DMS 273 treated with DMSO at 0.1 percent for 48 hours (cell line): Measurements from ENCODE around the gene CBX2.
"Not testable (repeated sequence)": the region's sequence is repeated elsewhere in the genome, so short reads cannot be mapped to it uniquely, and the experiment has no call there.

Source experiments
- DNase-seq: peaks from one replicate; lab custom pipeline; 2025; lab: John Stamatoyannopoulos, UW

CBX2 gene

DNA sequence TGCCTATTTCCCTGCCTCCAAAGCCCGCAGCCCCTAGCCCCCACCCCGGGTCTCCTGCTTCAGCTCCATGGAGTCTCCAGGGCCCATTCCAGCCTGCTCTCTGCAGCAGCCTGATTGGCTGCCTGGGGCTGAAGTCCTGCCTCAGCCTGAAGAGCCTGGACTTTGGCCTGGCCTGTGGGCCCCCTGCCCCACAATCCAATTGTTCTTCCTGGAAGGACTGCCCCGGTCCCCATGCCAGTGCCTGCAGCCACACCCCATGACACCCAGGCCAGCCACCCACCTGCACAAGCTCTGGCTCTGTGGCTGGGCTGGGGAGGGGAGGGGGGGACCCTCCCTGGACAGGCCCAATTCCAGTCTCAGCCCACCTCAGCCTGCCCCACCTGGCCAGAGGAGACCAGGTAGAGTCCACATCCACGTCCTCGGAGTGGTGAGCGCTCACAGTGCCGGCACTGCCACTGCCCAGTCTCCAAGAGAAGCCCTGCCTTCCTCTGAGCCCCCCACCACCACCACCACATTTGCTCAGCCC is 34.9 kb upstream of the CBX2 start:
- DNase-seq: no peak

- DNase-seq: no peak
Observed at GRCh38 chr17:79743614-79744013, 34.3 kb upstream of the CBX2 start.

DNA sequence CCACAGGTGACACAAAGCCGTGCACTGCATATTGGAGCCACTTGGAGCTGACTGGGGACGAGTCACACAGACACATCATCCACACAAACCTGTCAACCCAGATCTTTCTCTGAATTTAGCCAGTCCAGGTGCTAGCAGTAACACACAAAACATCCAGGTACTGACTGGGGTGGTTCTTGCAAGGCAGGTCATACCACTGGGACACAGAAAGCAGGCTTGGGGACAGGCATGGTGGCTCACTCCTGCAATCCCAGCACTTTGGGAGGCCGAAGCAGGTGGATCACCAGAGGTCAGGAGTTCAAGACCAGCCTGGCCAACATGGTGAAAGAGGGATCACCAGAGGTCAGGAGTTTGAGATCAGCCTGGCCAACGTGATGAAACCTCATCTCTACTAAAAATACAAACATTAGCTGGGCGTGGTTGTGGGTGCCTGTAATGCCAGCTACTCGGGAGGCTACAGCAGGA is 32.3 kb upstream of the CBX2 start:
- DNase-seq: no peak

GRCh38 chr17:79746889-79747507 is 30.9 kb upstream of the CBX2 start:
- DNase-seq: no peak

- no peak for DNase-seq
Observed at GRCh38 chr17:79747508-79748294, 30.2 kb upstream of the CBX2 start.

DNA sequence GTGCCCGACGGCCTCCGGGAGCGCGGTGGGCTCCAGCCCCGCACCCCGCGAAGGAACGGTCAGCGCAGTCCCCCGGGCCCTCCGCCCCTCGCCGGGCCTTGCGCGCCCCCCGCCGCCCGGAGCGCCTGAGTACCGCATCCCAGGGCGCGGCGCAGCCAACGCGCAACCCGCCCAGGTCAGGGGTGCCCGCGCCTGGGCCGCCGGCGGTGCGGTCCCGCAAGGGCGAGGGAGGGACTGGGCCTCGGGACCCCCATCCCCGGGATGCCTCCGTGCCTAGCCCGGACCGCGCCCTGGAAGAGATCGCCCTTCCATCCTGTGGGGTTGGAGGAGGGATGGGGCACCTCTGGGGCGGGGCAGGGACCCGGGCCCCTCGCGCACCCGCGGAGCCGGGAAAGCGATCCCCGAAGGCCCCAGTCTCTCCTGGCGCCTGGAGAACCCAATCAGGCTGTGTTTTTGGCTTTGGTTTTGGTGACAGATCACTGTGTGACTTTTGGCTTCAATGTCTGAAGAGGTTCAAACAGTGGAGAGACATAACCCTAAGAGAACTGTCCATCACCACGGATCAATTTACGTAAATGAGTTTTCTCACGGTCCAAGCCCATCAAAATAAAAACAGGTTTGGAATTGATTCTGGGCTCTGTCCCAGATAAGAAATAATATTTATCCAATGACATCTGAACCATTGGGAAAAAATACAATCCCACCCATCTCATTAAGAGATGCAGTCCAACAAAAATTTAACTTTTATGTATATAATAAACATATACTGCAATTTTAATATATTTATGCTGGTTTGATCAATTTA is 29.5 kb upstream of the CBX2 start:
- no peak for DNase-seq

DNA sequence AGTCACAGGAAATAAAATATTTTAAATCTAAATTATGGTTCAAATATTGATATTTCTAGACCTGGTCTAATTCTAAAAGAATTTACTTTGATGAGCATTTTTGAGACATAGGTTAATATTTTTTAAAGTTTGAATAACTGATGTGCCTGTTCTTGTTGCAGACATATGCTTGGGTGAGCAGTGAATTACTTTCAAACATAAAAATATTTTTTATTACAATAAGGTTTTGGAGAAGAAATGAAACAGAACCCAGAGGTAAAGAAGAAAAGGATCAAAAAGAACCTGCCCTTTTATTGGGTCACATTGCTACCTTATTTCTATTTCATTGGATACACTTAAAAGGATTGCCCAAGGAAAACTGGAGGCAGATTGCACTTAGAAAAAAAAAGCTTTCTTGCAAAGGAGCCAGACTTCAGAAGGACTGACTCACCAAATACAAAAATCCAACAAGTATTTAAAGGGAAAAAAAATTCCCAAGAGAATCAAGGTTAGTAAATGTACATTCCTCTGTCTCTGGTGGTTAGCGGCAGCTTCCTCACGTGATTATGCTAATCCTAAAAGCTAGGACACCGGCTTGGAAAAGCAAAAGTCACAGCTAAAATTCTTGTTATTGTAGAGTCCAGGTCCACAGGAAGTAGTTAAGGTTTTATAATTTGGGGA is 28.7 kb upstream of the CBX2 start:
- DNase-seq: peak; percentile 47

GRCh38 chr17:79749958-79750357 is 28.0 kb upstream of the CBX2 start:
- DNase-seq: no peak

GRCh38 chr17:79750650-79751545 is 27.1 kb upstream of the CBX2 start:
- no peak for DNase-seq

- no peak for DNase-seq
Observed at GRCh38 chr17:79752175-79752574, 25.8 kb upstream of the CBX2 start.

- DNase-seq: no peak
Observed at GRCh38 chr17:79754370-79754769, 23.6 kb upstream of the CBX2 start.

- DNase-seq: not testable (repeated sequence)
Observed at GRCh38 chr17:79754903-79755302, 23.0 kb upstream of the CBX2 start.

GRCh38 chr17:79755591-79755990 is 22.4 kb upstream of the CBX2 start:
- no peak for DNase-seq

- DNase-seq: no peak
Observed at GRCh38 chr17:79757140-79757745, 20.7 kb upstream of the CBX2 start.

DNA sequence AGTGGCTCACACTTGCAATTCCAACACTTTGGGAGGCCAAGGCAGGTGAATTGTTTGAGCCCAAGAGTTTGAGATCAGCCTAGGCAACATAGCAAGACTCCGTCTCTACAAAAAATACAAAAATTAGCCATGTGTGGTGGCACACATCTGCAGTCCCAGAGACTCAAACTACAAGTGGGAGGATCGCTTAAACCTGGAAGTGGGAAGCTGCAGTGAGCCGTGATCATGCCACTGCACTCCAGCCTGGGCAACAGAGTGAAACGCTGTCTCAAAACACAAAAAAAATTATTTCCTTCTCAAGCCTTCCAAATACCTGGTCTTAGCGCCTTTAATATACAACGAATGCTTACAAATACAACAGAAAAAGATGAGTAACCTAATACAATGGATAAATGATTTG is 19.7 kb upstream of the CBX2 start:
- no peak for DNase-seq

DNA sequence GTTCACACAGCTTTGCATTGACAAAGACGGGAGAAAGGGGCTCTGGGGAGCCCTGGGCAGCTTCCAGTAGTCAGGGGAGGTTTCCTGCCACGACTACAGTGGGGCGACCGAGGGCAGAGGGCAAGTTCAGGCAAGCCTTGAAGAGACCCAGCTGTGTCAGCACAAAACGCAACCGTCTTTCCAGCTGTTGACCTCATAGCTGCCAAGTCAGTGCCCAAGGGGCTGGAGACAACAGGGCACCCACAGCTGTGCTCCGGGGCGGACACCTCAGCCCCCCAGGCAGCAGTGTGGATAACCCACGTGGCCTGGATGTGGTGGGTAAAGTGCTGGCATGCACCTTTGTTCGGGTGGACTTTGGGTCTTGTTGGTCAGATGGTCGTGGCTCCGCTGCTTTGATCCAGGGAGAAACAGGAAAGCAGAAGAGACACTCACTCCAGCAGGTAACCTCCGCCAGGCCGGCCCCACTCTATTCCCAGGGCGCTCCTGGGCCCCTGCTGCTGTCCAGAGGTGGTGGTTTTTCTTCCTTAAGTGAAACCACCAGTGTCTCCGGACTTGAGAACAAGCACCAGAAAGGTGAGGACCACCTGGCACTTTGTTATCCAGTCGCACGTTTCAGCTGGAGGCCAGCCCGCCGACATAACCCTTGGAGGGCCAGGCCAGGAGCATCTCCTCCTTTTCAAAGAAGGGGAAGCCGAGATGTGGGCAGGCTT is 17.6 kb upstream of the CBX2 start:
- peak; percentile 8 for DNase-seq

- no peak for DNase-seq
Observed at GRCh38 chr17:79761894-79762589, 15.9 kb upstream of the CBX2 start.

GRCh38 chr17:79765708-79766107 is 12.2 kb upstream of the CBX2 start:
- no peak for DNase-seq
